Measurements from ENCODE around the gene PODNL1.

The PODNL1 gene

GRCh38 chr19:13964776-13965175 lies 26.6 kb upstream of the PODNL1 start:
- H3K4me3 ChIP-seq (ENCODE audit: low read depth, low read length): no peak overlapping the region
- ChIA-PET CTCF (no interaction called here), POLR2A (no interaction called here)
- H3K27ac ChIP-seq (ENCODE audit: extremely low read depth, low read depth, low read length): no peak overlapping the region; the same call in 1 of the 2 replicates
- peaks cover 3% of the 10 kb centered on the region; the same call in 1 of the 2 replicates for H3K4me1 ChIP-seq (ENCODE audit: control insufficient read depth, insufficient read depth, low read length)
- TF ChIP-seq ZBTB49 (tag by site-specific recombination; IDR thresholded peaks at IDR 0.05; ENCODE audit: low read depth) (no peak), ZBTB17 (tag by site-specific recombination; IDR thresholded peaks at IDR 0.05) (peak; percentile 54; the same call in 1 of the 2 replicates), KLF8 (tag by site-specific recombination; IDR thresholded peaks at IDR 0.05) (no peak), PRDM1 (tag by site-specific recombination; IDR thresholded peaks at IDR 0.05) (0 out of 2 replicates have a peak, but pooled peaks have one; percentile 7), ZNF324 (tag by site-specific recombination; IDR thresholded peaks at IDR 0.05) (no peak), ZNF292 (tag by site-specific recombination; IDR thresholded peaks at IDR 0.05; ENCODE audit: borderline replicate concordance, low read depth) (no peak), OVOL3 (tag by site-specific recombination; IDR thresholded peaks at IDR 0.05) (no peak), ZNF140 (tag by site-specific recombination; IDR thresholded peaks at IDR 0.05) (no peak)
- H3K36me3 ChIP-seq (ENCODE audit: control insufficient read depth in 2 of 2, insufficient read depth in 1 of 2, low read length in 2 of 2): peaks cover 15 to 71% of the 10 kb centered on the region in 2 experiments; a peak in 2 of 3 replicates
- H3K9me3 ChIP-seq (ENCODE audit: control insufficient read depth, insufficient read depth, low read depth, low read length): no peaks in the 10 kb centered on the region

- CTCF ChIA-PET: no interaction called here
- peaks cover 9 to 70% of the 10 kb centered on the region in 2 experiments; a peak in 2 of 3 replicates for H3K36me3 ChIP-seq (ENCODE audit: control insufficient read depth in 2 of 2, insufficient read depth in 1 of 2, low read length in 2 of 2)
Measured at GRCh38 chr19:13963603-13964105, 25.4 kb upstream of the PODNL1 start.

More at GRCh38 chr19:13963603-13964105, 25.4 kb upstream of the PODNL1 start:
- Histone ChIP-seq H3K27ac (ENCODE audit: extremely low read depth, low read depth, low read length) (no peak overlapping the region), H3K4me3 (ENCODE audit: low read depth, low read length) (no peak overlapping the region), H3K4me1 (ENCODE audit: control insufficient read depth, insufficient read depth, low read length) (peaks cover 3% of the 10 kb centered on the region; the same call in 1 of the 2 replicates), H3K9me3 (ENCODE audit: control insufficient read depth, insufficient read depth, low read depth, low read length) (no peaks in the 10 kb centered on the region)
- POLR2A ChIA-PET: no interaction called here
- TF ChIP-seq PRDM6 (tag by site-specific recombination; IDR thresholded peaks at IDR 0.05): no peak
- no peak for TF ChIP-seq SALL2 (tag by site-specific recombination; IDR thresholded peaks at IDR 0.05; ENCODE audit: borderline replicate concordance)
- TF ChIP-seq ZNF302 (tag by site-specific recombination; IDR thresholded peaks at IDR 0.05; ENCODE audit: low read depth): no peak
- no peak for TF ChIP-seq REST (tag by site-specific recombination; IDR thresholded peaks at IDR 0.05)
- no peak for TF ChIP-seq PATZ1 (tag by site-specific recombination; IDR thresholded peaks at IDR 0.05)
- TF ChIP-seq ZNF223 (tag by site-specific recombination; IDR thresholded peaks at IDR 0.05): no peak

Data from HEK293 (cell line).